ENCODE data around the gene OR2M4.

The OR2M4 gene

GRCh38 chr1:248288391-248288790 lies 57.2 kb downstream of the OR2M4 start:
- peaks cover 2% of the 10 kb centered on the region for H3K9me3 Mint-ChIP-seq
- peaks cover 4% of the 10 kb centered on the region for H3K4me1 Mint-ChIP-seq
- no peak for ATAC-seq (ENCODE audit: low read depth)
- H3K27ac Mint-ChIP-seq: no peak overlapping the region
- H3K4me3 Mint-ChIP-seq: no peak overlapping the region
- DNase-seq (ENCODE audit: low spot score in 2 of 2): no peak
- no peaks in the 10 kb centered on the region for H3K27me3 Mint-ChIP-seq
- H3K36me3 Mint-ChIP-seq: no peaks in the 10 kb centered on the region
